MCF 10A (cell line): ENCODE data around the gene RPS21. TPM values are rescaled to one million over a fixed set of nuclear protein-coding genes. Genes with fewer than 3 reads are reported as not detected.
A peak's percentile ranks its signal among the peaks of the same experiment; 100 is the strongest.

Source experiments
- BruUV-seq: library from RNA; stranded (reverse); fragments of 400-500 nt; replicated peaks from 2 replicates; lab custom pipeline; 2021; lab: Mats Ljungman, UMichigan
- CTCF ChIA-PET: fragments of 300-600 bp; sonication (Branson Sonifier 250); formaldehyde crosslinking; extraction: SDS; loops from one replicate; lab custom pipeline; 2021; ENCODE audit warnings: antibody characterized with exemption, inconsistent platforms; lab: Yijun Ruan, JAX
- POLR2A ChIA-PET: fragments of 300-600, 350-650 bp; sonication (Branson Sonifier 250); formaldehyde crosslinking; extraction: SDS; loops from one replicate; lab custom pipeline; 2020; ENCODE audit warnings: antibody characterized with exemption, inconsistent platforms; lab: Yijun Ruan, JAX
- DNase-seq: peaks from one replicate; pipeline ENCODE4 v3.0.0-alpha.2; 2018; ENCODE audit not compliant: unreplicated experiment
- H3K27ac Mint-ChIP-seq: one replicate; pipeline ENCODE4 v1.8.0; 2022; ENCODE audit warnings: mild to moderate bottlenecking, low read depth, mixed read lengths; ENCODE audit not compliant: unreplicated experiment
- H3K27me3 Mint-ChIP-seq: one replicate; pipeline ENCODE4 v1.8.0; 2022; ENCODE audit warnings: mixed read lengths; ENCODE audit not compliant: insufficient read depth, unreplicated experiment
- H3K36me3 Mint-ChIP-seq: one replicate; pipeline ENCODE4 v1.8.0; 2022; ENCODE audit warnings: mild to moderate bottlenecking, moderate library complexity, mixed read lengths; ENCODE audit not compliant: insufficient read depth, unreplicated experiment
- H3K4me1 Mint-ChIP-seq: one replicate; pipeline ENCODE4 v1.8.0; 2022; ENCODE audit warnings: mixed read lengths; ENCODE audit not compliant: insufficient read depth, unreplicated experiment
- H3K4me3 Mint-ChIP-seq: one replicate; pipeline ENCODE4 v1.8.0; 2022; ENCODE audit warnings: mild to moderate bottlenecking, moderate library complexity, mixed read lengths; ENCODE audit not compliant: unreplicated experiment
- H3K9me3 Mint-ChIP-seq: one replicate; pipeline ENCODE4 v1.8.0; 2022; ENCODE audit warnings: mixed read lengths; ENCODE audit not compliant: unreplicated experiment
- intact Hi-C: fragments of 100-400 bp; cut with micrococcal nuclease; formaldehyde crosslinking; loops from 2 replicates; pipeline ENCODE4 v1.14.1; 2022
- total RNA-seq: library from RNA; stranded (reverse); gene quantifications from 2 replicates; pipeline ENCODE4 v1.2.3, GENCODE V29; 2022
- TF ChIP-seq, protein P1 (sequence below): fragments of 200-600 bp; IDR thresholded peaks from one replicate; pipeline ENCODE4 v1.8.0; 2022; ENCODE audit warnings: antibody characterized with exemption, mild to moderate bottlenecking; ENCODE audit not compliant: unreplicated experiment

The RPS21 gene
- total RNA-seq, 1 experiment from 2014 or later = 2,055 TPM

- H3K9me3 Mint-ChIP-seq = peaks cover 9% of the 10 kb centered on the region
- no peak overlapping the region for H3K4me3 Mint-ChIP-seq
- TF ChIP-seq, protein P1, sequence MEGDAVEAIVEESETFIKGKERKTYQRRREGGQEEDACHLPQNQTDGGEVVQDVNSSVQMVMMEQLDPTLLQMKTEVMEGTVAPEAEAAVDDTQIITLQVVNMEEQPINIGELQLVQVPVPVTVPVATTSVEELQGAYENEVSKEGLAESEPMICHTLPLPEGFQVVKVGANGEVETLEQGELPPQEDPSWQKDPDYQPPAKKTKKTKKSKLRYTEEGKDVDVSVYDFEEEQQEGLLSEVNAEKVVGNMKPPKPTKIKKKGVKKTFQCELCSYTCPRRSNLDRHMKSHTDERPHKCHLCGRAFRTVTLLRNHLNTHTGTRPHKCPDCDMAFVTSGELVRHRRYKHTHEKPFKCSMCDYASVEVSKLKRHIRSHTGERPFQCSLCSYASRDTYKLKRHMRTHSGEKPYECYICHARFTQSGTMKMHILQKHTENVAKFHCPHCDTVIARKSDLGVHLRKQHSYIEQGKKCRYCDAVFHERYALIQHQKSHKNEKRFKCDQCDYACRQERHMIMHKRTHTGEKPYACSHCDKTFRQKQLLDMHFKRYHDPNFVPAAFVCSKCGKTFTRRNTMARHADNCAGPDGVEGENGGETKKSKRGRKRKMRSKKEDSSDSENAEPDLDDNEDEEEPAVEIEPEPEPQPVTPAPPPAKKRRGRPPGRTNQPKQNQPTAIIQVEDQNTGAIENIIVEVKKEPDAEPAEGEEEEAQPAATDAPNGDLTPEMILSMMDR = peak; percentile 94
- no peak overlapping the region for H3K27ac Mint-ChIP-seq
- ChIA-PET POLR2A (interaction anchor here (0.6 to 10.4 kb wide), 11 partner anchors 16 to 1541 kb away, joined by 3 to 307 read pairs (median 7); partner anchors contain the start of genes ADRM1 and LAMA5), CTCF (interaction anchor here (0.5 to 4.0 kb wide), 33 partner anchors 9 to 464 kb away, joined by 3 to 53 read pairs (median 6); partner anchors contain the start of genes ADRM1 and LAMA5)
- peaks cover 19% of the 10 kb centered on the region for H3K4me1 Mint-ChIP-seq
- no peaks in the 10 kb centered on the region for H3K27me3 Mint-ChIP-seq
- H3K36me3 Mint-ChIP-seq = peaks cover 53% of the 10 kb centered on the region
- no TSS peak for BruUV-seq
- DNase-seq = peak; percentile 85
- intact Hi-C loops = loop anchor here (1.0 kb wide), 1 partner anchor 80 kb away; the partner anchor contains the start of gene ADRM1
Observed at GRCh38 chr20:62382306-62383198, 4.4 kb upstream of the RPS21 start.

DNA sequence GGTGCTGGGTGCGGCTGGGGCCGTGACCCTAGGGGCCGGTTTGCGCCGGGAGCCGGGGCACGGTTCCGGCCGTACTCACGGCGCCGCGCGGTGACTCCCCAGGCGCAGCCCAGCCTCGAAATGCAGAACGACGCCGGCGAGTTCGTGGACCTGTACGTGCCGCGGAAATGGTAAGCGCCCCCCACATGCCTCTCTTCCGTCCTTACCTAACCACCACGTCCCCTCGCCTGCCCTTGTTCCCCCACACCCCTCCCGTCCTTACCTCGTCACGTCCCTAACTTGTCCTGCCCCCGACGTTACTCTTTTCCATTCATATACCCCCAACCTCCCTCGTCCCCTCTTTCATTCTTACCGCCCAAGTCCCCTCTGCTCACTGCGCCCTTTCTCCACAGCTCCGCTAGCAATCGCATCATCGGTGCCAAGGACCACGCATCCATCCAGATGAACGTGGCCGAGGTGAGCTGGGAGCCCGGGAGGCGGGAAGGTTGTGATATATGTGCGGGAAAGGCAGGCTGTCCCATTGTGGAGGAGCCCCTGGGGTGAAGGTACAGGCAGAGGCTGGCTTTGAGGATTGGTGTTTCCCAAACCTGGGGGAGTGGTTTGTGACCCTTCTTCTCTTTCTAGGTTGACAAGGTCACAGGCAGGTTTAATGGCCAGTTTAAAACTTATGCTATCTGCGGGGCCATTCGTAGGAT is 463 bp downstream of the RPS21 start:
- intact Hi-C loops = loop anchor here (5.0 kb wide), 1 partner anchor 150 kb away; the partner anchor contains the start of gene OSBPL2
- Mint-ChIP-seq H3K4me3 (peak overlapping the region; percentile 92), H3K27ac (peak overlapping the region; percentile 96), H3K4me1 (peaks cover 6% of the 10 kb centered on the region), H3K36me3 (peaks cover 83% of the 10 kb centered on the region), H3K9me3 (peaks cover under 1% of the 10 kb centered on the region), H3K27me3 (no peaks in the 10 kb centered on the region)
- TF ChIP-seq, protein P1 = no peak
- CTCF ChIA-PET = interaction anchor here (0.7 to 3.2 kb wide), 6 partner anchors 12 to 230 kb away, joined by 3 to 21 read pairs (median 4); no protein-coding TSS in a partner anchor
- POLR2A ChIA-PET = interaction anchor here (0.6 to 7.7 kb wide), 36 partner anchors 11 to 550 kb away, joined by 3 to 182 read pairs (median 4); partner anchors contain the start of genes ADRM1, LAMA5, OSBPL2 and SLCO4A1
- TSS peak; percentile 75 for BruUV-seq
- DNase-seq = no peak

GRCh38 chr20:62387933-62388635 is 1.2 kb downstream of the RPS21 start:
- no TSS peak for BruUV-seq
- Mint-ChIP-seq H3K4me1 (no peaks in the 10 kb centered on the region), H3K36me3 (peaks cover 83% of the 10 kb centered on the region), H3K4me3 (peak overlapping the region; percentile 92), H3K9me3 (no peaks in the 10 kb centered on the region), H3K27me3 (no peaks in the 10 kb centered on the region), H3K27ac (peak overlapping the region; percentile 96)
- TF ChIP-seq, protein P1 = no peak
- CTCF ChIA-PET = interaction anchor here (0.6 to 1.5 kb wide), 5 partner anchors 22 to 229 kb away, joined by 3 to 5 read pairs (median 4); no protein-coding TSS in a partner anchor
- DNase-seq = no peak
- intact Hi-C loops = loop anchor here (5.0 kb wide), 1 partner anchor 151 kb away; the partner anchor contains the start of gene OSBPL2
- POLR2A ChIA-PET = interaction anchor here (1.0 to 7.7 kb wide), 22 partner anchors 11 to 408 kb away, joined by 3 to 182 read pairs (median 6); partner anchors contain the start of genes ADRM1, LAMA5 and MRGBP
